ENCODE data around the gene DCDC2C.

DNA sequence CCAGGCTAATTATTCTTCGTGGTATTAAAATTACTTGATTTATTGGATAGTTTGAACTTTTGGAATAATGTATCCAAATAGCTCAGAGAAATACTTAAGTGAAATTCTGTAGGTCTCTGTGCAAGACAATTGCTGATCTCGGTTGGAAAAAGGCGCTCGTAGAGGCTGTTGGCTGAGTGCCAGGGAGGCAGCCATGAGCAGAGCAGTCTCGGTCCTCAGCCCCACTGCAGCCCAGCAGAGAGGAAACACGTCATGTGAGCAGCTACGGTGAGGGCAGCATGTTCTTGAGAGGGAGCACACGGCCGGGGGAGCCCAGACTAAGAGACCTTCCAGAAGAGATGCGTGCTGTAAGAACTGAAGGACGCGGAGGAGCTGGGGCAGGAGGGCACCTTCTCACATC, 42.5 kb downstream of the DCDC2C start:
- TF ChIP-seq, protein P1, sequence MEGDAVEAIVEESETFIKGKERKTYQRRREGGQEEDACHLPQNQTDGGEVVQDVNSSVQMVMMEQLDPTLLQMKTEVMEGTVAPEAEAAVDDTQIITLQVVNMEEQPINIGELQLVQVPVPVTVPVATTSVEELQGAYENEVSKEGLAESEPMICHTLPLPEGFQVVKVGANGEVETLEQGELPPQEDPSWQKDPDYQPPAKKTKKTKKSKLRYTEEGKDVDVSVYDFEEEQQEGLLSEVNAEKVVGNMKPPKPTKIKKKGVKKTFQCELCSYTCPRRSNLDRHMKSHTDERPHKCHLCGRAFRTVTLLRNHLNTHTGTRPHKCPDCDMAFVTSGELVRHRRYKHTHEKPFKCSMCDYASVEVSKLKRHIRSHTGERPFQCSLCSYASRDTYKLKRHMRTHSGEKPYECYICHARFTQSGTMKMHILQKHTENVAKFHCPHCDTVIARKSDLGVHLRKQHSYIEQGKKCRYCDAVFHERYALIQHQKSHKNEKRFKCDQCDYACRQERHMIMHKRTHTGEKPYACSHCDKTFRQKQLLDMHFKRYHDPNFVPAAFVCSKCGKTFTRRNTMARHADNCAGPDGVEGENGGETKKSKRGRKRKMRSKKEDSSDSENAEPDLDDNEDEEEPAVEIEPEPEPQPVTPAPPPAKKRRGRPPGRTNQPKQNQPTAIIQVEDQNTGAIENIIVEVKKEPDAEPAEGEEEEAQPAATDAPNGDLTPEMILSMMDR (IDR thresholded peaks at IDR 0.05; ENCODE audit: poor library complexity, severe bottlenecking), result no peak
- no peak for TF ChIP-seq EZH2 (IDR thresholded peaks at IDR 0.05; ENCODE audit: borderline replicate concordance, insufficient read depth, low read length, poor library complexity, severe bottlenecking)
- TF ChIP-seq RAD21 (conservative IDR thresholded peaks at IDR 0.05), result no peak
